KMS-11 (cell line): ENCODE results near the gene NBDY.

Experiments used
- H2AFZ ChIP-seq: fragments of 200-600 bp; sonication (generic); 2 replicates; pipeline ENCODE4 v1.6.1; 2016; ENCODE audit warnings: antibody characterized with exemption, mixed run types, low read depth
- H3K27ac ChIP-seq: fragments of 200-600 bp; sonication (generic); 2 replicates; pipeline ENCODE4 v1.6.1; 2016; ENCODE audit warnings: mild to moderate bottlenecking, mixed run types
- H3K27me3 ChIP-seq: fragments of 200-600 bp; sonication (generic); 2 replicates; pipeline ENCODE4 v1.6.1; 2017; ENCODE audit warnings: mild to moderate bottlenecking, low read depth, mixed run types, moderate library complexity; ENCODE audit not compliant: insufficient read depth
- H3K36me3 ChIP-seq: fragments of 200-600 bp; sonication (generic); 2 replicates; pipeline ENCODE4 v1.6.1; 2017; ENCODE audit warnings: mild to moderate bottlenecking, mixed run types; ENCODE audit not compliant: insufficient read depth
- H3K4me1 ChIP-seq: fragments of 200-600 bp; sonication (generic); 2 replicates; pipeline ENCODE4 v1.6.1; 2016; ENCODE audit warnings: mild to moderate bottlenecking, low read depth, mixed run types; ENCODE audit not compliant: poor library complexity, severe bottlenecking
- H3K4me2 ChIP-seq: fragments of 200-600 bp; sonication (generic); 2 replicates; pipeline ENCODE4 v1.7.0; 2016; ENCODE audit warnings: mild to moderate bottlenecking, mixed run types
- H3K4me3 ChIP-seq: fragments of 200-600 bp; sonication (generic); IDR thresholded peaks from 2 replicates; pipeline ENCODE4 v1.6.1; 2017; ENCODE audit warnings: low read depth, low read length, mixed read lengths; ENCODE audit not compliant: insufficient read depth
- H3K79me2 ChIP-seq: fragments of 200-600 bp; sonication (generic); 2 replicates; pipeline ENCODE4 v1.6.1; 2016; ENCODE audit warnings: low read depth, mixed run types; ENCODE audit not compliant: insufficient read depth
- H3K9ac ChIP-seq: fragments of 200-600 bp; sonication (generic); 2 replicates; pipeline ENCODE4 v1.6.1; 2016; ENCODE audit warnings: mild to moderate bottlenecking, mixed run types
- H4K20me1 ChIP-seq: fragments of 200-600 bp; sonication (generic); 2 replicates; pipeline ENCODE4 v1.6.1; 2016; ENCODE audit warnings: mild to moderate bottlenecking, mixed run types; ENCODE audit not compliant: insufficient read depth
- CTCF ChIP-seq: fragments of 200-600 bp; sonication (generic); conservative IDR thresholded peaks from 2 replicates; pipeline ENCODE4 v1.6.1; 2017; ENCODE audit warnings: low read depth, mild to moderate bottlenecking, antibody characterized with exemption, low read length, moderate library complexity, mixed read lengths

Gene NBDY

GRCh38 chrX:56744996-56745395 is 16.0 kb downstream of the NBDY start:
- Histone ChIP-seq H3K27ac (no peak overlapping the region), H4K20me1 (no peaks in the 10 kb centered on the region), H3K9ac (no peak overlapping the region), H3K4me1 (no peaks in the 10 kb centered on the region), H2AFZ (no peak overlapping the region), H3K27me3 (no peaks in the 10 kb centered on the region), H3K4me2 (no peak overlapping the region), H3K36me3 (no peaks in the 10 kb centered on the region), H3K4me3 (no peak overlapping the region), H3K79me2 (0 out of 2 replicates have a peak, but pooled peaks cover 10% of the 10 kb centered on the region)
- TF ChIP-seq CTCF, result no peak

GRCh38 chrX:56746996-56747395 is 18.0 kb downstream of the NBDY start:
- no peak overlapping the region for H3K9ac ChIP-seq
- no peaks in the 10 kb centered on the region for H3K79me2 ChIP-seq
- H3K36me3 ChIP-seq, result no peaks in the 10 kb centered on the region
- no peak overlapping the region for H3K4me3 ChIP-seq
- H3K27ac ChIP-seq, result no peak overlapping the region
- no peaks in the 10 kb centered on the region for H3K4me1 ChIP-seq
- H3K27me3 ChIP-seq, result no peaks in the 10 kb centered on the region
- H4K20me1 ChIP-seq, result no peaks in the 10 kb centered on the region
- TF ChIP-seq CTCF, result no peak
- no peak overlapping the region for H3K4me2 ChIP-seq
- no peak overlapping the region for H2AFZ ChIP-seq

GRCh38 chrX:56751071-56751470 is 22.0 kb downstream of the NBDY start:
- H3K4me3 ChIP-seq, result no peak overlapping the region
- H3K4me1 ChIP-seq, result no peaks in the 10 kb centered on the region
- H3K4me2 ChIP-seq, result no peak overlapping the region
- no peak overlapping the region for H3K27ac ChIP-seq
- no peak overlapping the region for H3K9ac ChIP-seq
- H4K20me1 ChIP-seq, result no peaks in the 10 kb centered on the region
- no peak for TF ChIP-seq CTCF
- no peaks in the 10 kb centered on the region for H3K27me3 ChIP-seq
- no peaks in the 10 kb centered on the region for H3K36me3 ChIP-seq
- H2AFZ ChIP-seq, result no peak overlapping the region
- H3K79me2 ChIP-seq, result no peaks in the 10 kb centered on the region

- no peak overlapping the region for H3K4me3 ChIP-seq
- H3K79me2 ChIP-seq, result no peaks in the 10 kb centered on the region
- H3K4me1 ChIP-seq, result peaks cover 12% of the 10 kb centered on the region
- no peaks in the 10 kb centered on the region for H4K20me1 ChIP-seq
- H3K36me3 ChIP-seq, result no peaks in the 10 kb centered on the region
- H3K27me3 ChIP-seq, result no peaks in the 10 kb centered on the region
- H3K9ac ChIP-seq, result no peak overlapping the region
- H2AFZ ChIP-seq, result no peak overlapping the region
- H3K27ac ChIP-seq, result no peak overlapping the region
- no peak overlapping the region for H3K4me2 ChIP-seq
- TF ChIP-seq CTCF, result no peak
These were observed 28.3 kb downstream of the NBDY start for GRCh38 chrX:56757327-56757726.

GRCh38 chrX:56758456-56758855 is 29.4 kb downstream of the NBDY start:
- no peak for TF ChIP-seq CTCF
- no peak overlapping the region for H3K9ac ChIP-seq
- H3K27ac ChIP-seq, result no peak overlapping the region
- H3K36me3 ChIP-seq, result no peaks in the 10 kb centered on the region
- peaks cover 24% of the 10 kb centered on the region for H3K4me1 ChIP-seq
- no peaks in the 10 kb centered on the region for H3K79me2 ChIP-seq
- H3K27me3 ChIP-seq, result no peaks in the 10 kb centered on the region
- H3K4me3 ChIP-seq, result no peak overlapping the region
- H2AFZ ChIP-seq, result no peak overlapping the region
- H4K20me1 ChIP-seq, result no peaks in the 10 kb centered on the region
- H3K4me2 ChIP-seq, result no peak overlapping the region
